GM21515 (cell line): ENCODE measurements around the gene FEM1B.
"Not testable (repeated sequence)": the region's sequence is repeated elsewhere in the genome, so short reads cannot be mapped to it uniquely, and the experiment has no call there.

Experiments used
- ATAC-seq: cut with Tn5 transposase; IDR thresholded peaks from one replicate; pipeline ENCODE4 v1.9.1; 2021; ENCODE audit not compliant: unreplicated experiment

Gene FEM1B

DNA sequence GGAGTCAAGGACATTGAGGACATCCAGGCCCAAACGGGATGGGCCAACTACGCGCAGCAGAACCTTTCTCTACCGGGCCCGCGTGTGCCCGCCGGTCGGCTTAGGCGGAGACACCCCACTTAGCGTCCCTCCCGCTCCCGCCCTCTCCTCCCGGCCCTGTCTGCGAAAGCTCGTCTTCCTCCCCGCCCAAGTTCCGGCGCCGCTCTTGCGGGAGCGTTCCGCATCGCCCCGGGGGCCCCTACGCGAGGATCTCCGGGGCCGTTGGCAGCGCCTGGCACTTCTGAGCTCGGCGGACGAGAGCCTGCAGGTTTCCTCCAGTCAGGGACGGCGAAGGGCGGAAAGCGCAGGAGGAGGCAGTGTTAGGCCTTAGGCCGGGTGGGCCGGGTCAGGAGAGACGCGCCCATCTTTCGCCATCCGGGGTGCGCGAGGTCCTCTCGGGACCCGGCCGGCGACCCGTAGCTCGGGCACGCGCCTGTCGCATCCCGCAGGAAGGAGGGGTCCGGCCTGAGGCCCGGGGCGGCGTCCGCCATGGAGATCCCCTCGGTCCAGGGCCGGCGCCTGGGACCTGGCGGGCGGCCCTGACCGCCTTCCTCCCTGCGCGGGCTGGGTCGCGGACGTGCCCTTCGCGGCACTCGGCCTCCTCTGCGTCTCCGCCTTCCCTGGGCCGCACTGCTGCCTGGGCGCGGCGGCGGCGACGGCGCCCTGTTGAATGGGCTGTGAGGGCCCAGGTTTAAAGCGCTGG is at the start of gene FEM1B:
TSS of gene FEM1B (plus strand) at position 143 of the 742 bp plus-strand sequence. CDS start 673 bp downstream, outside the sequence.
- ATAC-seq = peak; percentile 70

DNA sequence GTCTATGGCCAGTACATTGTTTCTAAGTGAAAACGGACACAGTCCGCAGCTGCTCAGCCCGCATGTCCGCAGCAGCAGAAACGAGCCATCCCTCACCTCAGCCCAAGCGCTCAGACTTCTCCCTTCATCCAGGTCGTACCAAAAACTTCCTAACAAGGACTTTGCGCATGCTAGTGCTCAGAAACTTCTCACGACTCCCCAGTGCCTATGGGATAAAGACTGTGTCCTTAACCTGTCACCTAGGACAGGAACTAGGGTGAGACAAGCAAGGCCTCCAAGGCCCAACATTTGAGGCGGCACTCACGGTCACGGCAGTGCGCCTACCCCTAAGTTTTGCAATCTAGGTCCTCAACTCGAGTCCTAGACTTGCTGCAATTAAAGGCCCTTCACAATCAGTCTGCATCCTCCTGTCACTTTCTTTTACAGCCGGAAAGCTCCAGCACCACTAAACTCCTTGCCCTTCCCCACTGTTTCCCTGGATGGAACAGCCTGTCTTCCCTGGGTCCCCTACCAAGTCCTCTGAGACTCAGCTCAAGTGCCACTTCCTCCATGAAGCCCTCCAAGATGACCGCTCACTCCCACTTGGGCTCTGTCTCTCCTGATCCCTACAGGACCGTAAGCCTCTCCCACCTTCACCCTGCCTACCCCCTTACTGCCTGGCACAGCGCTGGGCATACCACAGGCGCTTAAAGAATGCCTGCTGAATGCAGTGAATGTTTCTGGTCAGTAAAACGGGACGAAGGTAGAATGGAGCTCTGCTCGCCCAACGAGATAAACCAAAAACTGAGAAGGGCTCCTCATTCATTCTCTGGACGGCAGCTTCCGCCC is 49.2 kb upstream of the FEM1B start:
- no peak for ATAC-seq

DNA sequence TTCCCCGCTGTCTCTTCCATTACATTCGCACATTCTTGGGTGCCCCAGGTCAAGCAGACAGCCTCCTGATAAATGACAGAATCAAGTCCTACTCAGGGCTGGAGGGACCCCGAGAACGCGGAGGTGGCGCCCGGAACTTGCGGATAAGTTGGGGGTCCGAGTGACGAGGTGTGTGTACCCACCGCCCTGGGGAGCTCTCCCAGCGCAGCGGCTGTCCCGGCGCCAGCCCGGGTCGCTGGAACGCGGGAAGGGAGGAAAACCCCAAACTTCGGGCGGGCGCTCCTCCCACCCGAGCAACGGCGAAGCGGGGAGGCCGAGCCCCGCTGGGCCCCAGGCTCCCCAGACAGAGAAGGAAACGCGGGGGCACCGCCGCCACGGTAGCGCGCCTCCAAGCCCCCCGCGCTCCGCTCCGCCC is 48.6 kb upstream of the FEM1B start:
- peak; percentile 19 for ATAC-seq

DNA sequence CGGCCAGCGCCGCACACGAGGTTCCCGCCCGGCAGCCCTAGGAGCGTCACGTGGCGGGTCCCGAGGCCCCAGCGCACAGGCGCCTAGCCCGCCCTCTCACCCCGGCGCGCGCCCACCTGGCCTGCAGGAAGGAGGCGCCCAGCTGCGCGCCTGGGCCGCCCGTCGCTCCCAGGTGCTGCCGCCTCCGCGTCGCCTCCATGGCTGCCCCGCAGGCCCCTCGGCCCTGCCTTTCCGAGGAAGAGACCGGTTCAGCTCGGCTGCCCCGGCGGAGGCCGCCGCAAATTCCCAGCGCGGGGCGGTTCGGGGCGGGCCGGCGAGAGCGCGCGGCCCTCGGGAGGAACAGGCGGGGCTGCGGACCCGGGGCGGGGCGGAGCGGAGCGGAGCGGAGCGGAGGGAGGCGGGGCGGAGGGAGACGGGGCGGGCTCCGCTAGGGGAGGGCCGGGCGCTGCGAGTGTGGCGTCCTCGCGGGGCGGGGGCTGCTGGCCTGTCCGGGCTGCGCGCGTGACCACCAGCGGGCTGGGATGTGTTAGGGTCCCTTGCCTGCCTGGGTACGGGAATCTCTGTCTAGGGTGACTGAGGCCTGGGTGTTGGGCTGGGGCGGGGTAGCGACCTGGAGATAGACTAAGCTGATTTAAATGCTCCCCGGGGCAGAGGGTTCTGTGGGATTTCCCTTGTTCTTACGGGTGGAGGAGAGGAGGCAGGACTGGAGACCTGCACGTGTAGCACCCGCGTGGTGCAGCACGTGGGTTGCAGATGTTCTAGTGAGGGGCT is 48.0 kb upstream of the FEM1B start, which contains the start of gene CLN6:
TSS of gene CLN6 (minus strand) at position 343 of the 771 bp plus-strand sequence. CDS start at position 199, 144 bp downstream.
- peak; percentile 65 for ATAC-seq

DNA sequence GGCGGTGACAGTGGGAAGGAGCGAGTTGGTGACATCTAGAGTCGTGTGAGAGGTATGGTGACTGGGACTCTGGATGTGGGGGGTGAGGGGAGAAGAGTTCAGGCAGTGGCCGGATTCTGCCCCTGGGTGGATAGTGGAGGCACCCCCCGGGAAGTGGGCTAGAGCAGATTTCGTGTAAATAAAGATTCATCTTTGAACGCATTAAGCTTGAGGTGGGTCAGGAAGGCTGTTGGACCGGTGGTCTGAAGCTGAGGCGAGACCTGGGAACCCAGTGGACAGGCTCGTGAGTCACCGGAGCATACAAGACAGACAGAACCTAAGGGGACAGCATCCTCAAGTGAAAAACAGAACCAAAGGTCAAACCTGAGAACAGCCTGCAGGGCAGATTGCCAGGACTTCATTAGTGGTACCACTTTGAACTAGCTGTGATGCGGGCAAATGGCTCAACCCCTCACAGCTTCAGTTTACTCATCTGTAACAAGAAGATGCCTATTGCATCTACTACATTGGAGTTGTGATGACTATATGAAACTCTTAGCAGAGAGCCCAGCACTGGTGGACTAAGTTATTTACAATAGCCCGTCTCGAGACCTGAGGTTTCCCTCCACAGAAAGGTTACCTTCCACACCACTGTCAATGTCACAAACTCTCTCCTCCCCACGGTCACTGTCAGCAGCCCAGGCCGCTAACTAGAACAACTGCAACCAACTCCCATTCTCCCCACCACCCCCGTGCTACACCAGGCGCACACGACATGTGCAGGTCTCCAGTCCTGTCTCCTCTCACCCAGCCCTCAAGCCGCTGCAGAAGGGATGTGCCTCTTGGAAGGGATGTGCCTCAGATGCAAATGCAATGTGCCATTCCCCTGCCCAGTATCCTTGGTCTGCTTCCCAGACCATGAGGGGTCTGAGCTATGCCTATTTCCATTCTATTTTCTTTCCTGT is 47.1 kb upstream of the FEM1B start:
- ATAC-seq = no peak

DNA sequence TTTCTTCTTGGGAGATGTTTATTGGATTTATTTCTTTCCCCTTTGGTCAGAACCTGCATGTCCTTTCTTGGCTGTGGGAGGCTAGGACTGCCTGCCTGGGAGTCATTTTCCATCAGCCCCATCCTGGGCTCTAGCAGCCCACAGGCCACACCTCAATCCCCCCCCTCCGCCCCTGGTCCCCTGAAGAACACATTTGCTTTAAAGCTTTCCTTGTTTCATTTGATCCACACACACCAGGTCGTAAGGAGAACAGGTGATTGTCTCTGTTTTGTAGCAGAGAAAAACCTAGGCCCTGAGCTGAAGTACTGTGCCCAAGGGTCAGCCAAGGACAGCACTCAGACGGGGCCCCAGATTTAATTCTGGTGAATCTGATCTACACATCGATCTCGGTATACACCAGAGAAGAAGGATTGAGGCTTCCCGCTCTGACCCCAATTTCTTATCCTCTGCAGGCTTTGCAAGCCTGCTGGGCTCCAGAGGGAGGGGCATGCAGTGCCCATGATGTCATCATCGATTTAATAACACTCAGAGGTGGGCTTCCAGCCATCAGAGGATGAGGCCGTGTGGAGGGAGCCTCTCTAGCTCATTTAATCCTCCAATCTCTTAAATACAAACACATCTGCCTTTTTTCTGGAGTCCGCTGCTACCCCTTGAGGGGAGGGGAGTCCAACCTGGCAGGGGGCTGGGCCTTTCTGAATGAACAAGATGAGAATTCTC is 46.3 kb upstream of the FEM1B start:
- no peak for ATAC-seq

DNA sequence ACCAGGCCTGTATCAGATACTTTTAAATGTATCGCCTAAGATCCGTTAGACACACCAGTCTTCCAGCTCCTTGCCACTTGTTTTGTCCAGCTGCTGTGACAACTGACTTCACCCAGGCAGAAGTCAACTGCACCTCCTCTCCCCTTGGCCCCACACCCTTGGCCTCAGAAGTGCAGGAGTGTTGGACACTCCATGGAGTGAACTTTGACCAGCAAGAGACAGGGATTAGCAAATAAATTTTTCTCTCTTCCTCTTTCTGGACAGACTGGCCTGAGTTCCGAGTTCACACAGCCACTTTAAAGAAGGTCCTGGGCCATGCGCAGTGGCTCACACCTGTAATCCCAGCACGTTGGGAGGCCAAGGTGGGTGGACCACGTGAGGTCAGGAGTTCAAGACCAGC is 45.1 kb upstream of the FEM1B start:
- no peak for ATAC-seq

DNA sequence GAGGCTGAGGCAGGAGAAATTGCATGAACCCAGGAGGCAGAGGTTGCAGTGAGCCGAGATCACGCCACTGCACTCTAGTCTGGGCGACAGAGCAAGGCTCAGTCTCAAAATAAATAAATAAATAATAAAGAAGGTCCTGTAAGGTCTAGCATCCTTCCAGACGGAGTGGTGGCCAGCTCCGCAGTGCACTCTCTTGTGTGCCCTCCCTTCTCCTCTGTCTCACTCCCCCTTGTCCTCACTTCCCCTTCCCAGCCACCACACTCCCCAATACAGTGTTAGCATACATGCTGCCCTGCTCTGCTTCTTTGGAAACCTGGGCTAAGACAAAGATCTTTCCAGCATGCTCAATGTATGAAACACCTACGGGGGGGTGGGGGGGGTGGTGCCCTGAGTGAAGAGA is 44.6 kb upstream of the FEM1B start:
- ATAC-seq = no peak

DNA sequence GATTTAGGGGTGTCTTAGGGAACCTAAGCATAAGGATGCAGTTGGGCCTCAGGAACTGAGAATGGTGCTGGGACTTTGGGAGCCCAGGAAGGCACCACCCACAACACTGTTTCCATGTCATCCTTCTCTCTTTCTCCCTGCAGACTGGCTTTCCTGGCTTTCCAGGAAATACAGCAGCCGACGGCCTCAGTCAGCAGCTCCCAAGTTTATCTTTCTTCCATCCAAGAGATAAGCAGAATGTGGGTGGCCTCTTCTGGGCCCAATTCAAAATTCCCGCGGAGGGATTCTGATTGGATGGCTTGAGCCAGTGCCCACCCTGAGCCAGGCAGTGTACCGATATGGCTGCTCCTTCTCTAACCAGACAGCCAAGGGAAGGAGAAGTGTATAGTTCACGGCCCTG is 43.5 kb upstream of the FEM1B start:
- no peak for ATAC-seq

DNA sequence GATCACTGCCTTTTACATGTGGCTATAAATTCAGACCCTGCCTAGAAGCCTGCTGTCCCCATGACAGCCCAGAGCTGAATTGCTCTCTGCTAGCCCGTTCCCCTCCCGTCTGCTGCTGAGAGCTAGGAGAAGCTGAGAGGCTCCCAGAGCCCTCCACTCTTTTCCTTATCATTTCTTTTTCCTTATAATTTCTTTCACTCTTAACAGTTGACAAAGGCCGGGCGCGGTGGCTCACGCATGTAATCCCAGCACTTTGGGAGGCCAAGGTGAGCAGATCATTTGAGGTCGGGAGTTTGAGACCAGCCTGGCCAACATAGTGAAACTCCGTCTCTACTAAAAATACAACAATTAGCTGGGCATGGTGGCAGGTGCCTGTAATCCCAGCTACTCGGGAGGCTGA is 43.0 kb upstream of the FEM1B start:
- ATAC-seq = not testable (repeated sequence)

DNA sequence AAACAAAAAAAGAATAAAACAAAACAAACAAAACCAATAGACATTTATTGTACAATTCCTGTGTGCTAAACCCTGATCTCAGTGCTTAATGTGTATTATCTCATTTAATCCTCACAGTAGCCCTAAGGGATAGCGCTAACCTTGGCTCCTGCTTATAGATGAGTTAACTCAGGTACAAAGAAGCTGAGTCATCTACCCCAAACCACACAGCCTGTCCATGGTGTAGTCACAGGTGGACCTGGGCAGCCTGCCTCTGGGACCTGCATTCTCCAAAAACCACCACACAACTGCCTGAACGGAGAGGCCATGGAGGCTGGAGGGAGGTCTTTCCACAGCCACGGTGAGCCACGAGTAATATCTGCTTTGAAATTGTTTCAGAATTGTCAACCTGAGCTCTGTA is 42.5 kb upstream of the FEM1B start:
- no peak for ATAC-seq

DNA sequence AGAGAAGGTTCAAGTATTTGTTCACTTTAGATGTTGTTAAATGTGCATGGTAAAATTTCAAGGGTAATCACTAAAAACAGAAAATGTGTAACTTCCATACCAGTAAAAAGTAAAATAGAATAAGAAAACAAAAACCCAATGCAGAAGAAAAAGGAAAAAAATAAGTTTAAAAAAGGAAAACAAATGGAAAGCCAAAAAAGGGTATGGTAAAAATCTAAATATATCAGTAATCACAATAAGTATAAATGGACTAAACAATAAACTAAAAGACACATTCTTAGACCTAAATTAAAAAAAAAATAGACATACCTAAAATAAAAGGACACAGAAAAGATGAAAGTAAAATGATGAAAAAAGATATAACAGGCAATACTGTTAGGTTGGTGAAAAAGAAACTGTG is 38.5 kb upstream of the FEM1B start:
- ATAC-seq = no peak

DNA sequence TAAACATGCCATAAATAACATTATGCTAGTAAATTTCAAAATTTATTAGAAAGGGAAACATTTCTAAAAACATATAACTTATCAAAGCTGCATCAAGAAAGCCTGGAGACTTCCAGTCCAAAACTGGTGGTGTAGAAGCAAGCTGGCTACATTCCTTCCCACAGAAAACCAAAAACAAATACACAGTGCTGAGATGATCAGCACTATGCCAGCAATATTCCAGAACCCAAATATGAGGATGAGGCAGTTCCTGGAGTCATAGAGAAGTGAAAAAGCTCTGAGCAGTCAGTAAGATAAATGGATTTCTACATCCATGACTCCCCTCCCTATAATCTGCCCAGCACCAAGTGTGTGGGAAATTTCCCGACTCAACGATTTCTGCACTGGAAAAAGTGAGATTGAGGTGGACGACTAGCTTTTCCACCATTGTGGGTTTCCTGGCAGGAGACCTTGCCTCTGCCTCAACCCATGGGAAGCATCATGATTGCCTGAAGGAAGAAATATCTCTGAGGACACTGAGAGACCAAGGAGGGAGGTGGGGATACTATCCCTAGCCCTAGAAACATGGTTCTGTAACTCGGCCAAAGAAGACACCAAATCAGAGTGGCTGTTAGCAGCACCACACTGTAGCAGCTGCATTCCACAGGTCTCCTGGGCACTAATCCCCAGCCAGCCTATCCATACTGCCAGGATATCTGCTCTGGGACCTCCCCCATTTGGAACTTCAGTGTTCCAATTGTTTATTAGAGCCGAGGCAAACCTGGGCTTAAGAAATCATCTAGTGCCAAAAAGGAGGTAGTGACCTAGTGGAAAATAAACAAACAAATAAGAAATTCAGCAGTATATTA is 36.2 kb upstream of the FEM1B start:
- ATAC-seq = no peak

DNA sequence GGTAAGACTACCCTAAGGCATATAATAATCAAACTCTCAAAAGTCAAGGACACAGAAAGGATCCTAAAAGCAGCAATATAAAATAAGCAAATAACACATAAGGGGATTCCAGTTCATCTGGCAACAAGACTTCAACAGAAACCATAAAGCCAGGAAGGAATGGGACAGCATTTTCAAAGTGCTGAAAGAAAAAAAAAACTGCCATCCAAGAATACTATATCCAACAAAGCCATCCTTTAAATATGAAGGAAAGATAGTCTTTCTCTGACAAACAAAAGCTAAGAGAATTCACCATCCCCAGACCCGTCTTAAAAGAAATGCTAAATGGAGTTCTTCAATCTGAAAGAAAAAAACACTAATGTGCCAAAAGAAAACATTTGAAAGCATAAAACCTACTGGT is 33.3 kb upstream of the FEM1B start:
- ATAC-seq = no peak

DNA sequence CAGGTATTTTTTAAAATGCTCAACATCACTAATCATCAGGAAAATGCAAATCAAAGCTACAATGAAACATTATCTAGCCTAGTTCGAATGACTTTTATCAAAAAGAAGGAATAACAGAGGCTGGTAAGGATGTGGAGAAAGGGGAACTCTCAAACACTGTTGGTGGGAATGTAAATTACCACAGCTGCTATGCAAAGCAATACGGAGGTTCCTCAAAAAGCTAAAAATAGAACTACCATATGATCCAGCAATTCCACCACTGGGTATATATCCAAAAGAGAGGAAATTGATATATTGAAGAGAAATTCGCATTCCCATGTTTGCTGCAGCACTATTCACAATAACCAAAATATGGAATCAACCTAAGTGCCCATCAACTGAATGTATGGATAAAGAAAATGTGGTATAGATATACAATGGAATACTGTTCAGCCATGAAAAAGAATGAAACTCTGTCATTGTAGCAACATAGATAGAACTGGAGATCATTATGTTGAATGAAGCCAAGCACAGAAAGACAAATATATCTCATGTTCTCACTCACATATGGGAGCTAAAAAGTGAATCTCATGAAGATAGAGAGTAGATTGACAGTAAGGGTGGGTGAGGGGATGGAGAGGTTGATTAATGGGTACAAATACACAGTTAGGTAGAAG is 28.4 kb upstream of the FEM1B start:
- no peak for ATAC-seq

DNA sequence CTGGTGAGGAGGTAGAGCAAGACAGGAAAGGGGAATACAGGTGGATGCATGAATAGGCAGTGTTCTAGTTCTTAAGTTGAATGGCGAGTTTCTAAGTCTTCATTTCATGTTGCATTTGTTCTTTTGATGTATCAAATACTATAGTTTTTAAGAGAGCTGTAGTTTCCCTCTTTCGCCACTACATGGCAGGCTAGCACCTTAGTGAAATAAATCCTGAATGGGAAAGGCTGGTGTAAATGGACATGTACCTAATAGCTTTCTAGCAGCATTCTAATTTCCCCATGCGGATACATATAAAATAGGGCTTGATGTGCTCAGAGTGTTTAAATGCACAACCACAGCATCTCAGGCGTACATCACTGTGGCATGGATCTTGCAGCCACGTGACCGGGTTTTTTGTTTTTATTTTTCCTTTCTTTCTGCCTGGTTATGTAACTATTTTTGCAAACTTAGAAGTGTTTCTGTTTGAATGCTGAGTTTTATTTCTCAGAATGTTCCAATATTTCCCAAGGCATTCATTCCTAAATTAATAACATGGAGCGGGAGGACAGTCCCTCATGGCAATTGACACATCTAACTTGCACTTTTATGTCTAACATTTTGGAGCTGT is 24.5 kb upstream of the FEM1B start:
- ATAC-seq = no peak

DNA sequence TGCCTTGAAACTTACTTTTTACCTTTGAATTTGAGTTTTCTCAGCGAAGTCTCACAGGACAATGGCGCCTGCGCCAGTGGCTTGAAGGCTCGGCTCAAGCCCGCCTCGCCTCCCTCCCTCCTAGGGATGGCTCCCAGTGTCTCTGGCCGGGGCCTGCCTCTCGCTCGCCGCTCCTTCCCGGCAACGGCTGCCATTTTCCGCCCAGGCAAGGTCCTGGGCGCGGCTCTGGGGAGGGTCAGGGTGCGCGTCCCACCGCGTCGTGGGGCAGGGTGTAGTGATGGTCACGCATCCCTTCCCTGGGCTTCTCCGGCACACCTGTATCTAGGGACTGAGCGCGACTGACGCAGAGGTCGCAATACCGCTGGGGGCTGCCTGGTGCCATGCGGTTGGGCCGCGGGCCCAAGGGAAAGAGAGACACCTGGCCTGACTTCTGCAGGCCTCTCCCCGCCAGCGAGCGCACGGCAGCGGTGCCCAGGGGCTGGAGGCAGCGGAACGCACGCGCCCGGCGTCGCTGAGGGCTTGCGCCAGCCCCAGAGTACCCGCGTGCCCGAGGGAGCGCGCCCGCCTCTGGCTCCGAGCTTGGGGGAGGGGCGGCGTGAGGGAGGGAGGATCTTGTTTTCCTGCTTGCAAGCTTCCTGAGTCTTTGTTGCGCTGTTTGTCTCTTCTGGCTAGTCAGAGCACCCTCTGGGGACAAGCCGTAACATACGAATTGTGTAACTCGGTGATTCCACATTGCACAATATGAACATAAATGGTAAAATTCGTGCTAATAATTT is 20.7 kb upstream of the FEM1B start:
- ATAC-seq = no peak
